BE2C (cell line): ENCODE data around the gene RNF223.

Source experiments
- DNase-seq: peaks from one replicate; pipeline ENCODE4 v3.0.0-alpha.2; 2020
- H3K27me3 ChIP-seq: fragments of 250-450 bp; sonication (Bioruptor Pico); 2 replicates; pipeline ENCODE4 v1.5.1; 2020; ENCODE audit warnings: mild to moderate bottlenecking
- H3K36me3 ChIP-seq: fragments of 250-450 bp; sonication (Bioruptor Pico); 2 replicates; pipeline ENCODE4 v1.5.1; 2020; ENCODE audit warnings: mild to moderate bottlenecking
- H3K4me1 ChIP-seq: fragments of 250-450 bp; sonication (Bioruptor Pico); 2 replicates; pipeline ENCODE4 v1.5.1; 2020
- H3K4me3 ChIP-seq: 2 replicates; pipeline ENCODE4 v1.5.1; 2011; ENCODE audit warnings: low read depth, low read length
- H3K9me3 ChIP-seq: fragments of 250-450 bp; sonication (Bioruptor Pico); 2 replicates; pipeline ENCODE4 v1.5.1; 2020
- TF ChIP-seq, protein P1 (sequence below): IDR thresholded peaks from 2 replicates; pipeline ENCODE4 v1.5.1; 2012; ENCODE audit warnings: mild to moderate bottlenecking, low read depth, low read length

RNF223 gene

DNA sequence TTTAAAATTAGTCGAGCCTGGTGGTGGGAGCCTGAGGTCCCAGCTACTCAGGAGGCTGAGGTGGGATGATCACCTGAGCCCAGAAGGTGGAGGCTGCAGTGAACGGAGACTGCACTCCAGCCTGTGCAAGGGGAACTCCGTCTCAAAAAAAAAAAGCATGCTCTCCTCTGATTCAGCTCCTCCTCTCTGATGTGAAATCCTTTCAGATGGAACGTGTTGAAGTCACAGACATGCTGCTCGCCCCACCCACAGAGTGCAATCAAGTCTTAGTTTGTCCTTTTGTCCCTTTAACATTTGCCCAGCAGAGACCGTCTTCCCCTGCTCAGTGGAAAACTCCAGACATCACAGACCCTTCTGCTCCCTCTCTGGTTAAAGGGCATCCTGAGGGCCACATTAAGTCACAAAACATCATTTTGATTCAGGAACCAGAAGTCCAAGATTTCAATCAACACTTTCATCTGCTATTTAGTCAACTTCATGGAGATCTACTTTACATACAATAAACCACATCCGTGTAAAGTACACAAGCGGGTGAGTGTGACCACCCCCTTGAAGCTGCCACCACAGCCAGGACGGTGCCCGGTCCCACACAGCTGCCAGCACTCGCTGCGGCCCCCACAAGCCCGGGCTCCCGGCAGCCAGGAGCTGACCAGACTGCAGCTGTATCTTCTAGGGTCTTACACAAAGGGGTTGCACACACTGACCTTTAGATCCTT lies 18.9 kb upstream of the RNF223 start:
- no peaks in the 10 kb centered on the region for H3K27me3 ChIP-seq
- no peaks in the 10 kb centered on the region for H3K9me3 ChIP-seq
- no peaks in the 10 kb centered on the region for H3K4me1 ChIP-seq
- DNase-seq = no peak
- TF ChIP-seq, protein P1, sequence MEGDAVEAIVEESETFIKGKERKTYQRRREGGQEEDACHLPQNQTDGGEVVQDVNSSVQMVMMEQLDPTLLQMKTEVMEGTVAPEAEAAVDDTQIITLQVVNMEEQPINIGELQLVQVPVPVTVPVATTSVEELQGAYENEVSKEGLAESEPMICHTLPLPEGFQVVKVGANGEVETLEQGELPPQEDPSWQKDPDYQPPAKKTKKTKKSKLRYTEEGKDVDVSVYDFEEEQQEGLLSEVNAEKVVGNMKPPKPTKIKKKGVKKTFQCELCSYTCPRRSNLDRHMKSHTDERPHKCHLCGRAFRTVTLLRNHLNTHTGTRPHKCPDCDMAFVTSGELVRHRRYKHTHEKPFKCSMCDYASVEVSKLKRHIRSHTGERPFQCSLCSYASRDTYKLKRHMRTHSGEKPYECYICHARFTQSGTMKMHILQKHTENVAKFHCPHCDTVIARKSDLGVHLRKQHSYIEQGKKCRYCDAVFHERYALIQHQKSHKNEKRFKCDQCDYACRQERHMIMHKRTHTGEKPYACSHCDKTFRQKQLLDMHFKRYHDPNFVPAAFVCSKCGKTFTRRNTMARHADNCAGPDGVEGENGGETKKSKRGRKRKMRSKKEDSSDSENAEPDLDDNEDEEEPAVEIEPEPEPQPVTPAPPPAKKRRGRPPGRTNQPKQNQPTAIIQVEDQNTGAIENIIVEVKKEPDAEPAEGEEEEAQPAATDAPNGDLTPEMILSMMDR = no peak
- H3K36me3 ChIP-seq = no peaks in the 10 kb centered on the region
- H3K4me3 ChIP-seq = no peak overlapping the region

DNA sequence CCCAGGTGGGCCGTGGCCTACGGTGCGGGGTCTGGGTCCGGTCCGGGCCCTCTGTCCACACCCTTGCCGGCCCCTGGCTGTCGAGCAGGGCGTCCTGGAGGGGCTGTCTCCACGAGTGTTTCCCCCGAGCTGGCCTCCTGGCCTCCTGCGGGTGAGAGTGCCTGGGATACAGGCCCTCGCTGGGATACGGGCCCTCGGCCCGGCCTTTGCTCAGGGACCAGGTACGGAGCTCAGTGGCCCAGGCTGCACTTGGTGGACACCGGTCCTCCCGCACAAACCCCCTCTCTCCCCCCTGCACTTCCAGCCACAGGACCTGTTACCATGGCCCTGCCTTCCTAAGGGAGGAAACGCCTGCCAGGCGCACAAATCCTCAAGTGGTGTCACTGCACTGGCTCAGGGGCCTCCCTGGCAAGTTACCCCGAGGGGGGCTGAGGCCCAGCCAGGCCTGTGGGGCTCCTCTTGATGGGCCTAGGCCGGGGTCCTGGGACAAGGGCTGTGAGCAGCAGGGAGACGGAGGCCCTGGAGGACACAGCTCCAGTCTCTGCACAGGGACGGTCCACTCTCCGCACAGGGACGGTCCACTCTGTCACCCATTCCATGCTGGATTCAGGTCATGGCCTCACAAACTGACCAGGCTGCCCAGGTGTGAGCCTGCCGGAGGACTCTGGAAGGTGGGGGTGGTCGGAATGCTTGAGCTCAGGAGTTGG lies 18.2 kb upstream of the RNF223 start:
- TF ChIP-seq, protein P1 = no peak
- H3K36me3 ChIP-seq = no peaks in the 10 kb centered on the region
- DNase-seq = no peak
- no peaks in the 10 kb centered on the region for H3K9me3 ChIP-seq
- H3K4me3 ChIP-seq = no peak overlapping the region
- H3K4me1 ChIP-seq = no peaks in the 10 kb centered on the region
- no peaks in the 10 kb centered on the region for H3K27me3 ChIP-seq

DNA sequence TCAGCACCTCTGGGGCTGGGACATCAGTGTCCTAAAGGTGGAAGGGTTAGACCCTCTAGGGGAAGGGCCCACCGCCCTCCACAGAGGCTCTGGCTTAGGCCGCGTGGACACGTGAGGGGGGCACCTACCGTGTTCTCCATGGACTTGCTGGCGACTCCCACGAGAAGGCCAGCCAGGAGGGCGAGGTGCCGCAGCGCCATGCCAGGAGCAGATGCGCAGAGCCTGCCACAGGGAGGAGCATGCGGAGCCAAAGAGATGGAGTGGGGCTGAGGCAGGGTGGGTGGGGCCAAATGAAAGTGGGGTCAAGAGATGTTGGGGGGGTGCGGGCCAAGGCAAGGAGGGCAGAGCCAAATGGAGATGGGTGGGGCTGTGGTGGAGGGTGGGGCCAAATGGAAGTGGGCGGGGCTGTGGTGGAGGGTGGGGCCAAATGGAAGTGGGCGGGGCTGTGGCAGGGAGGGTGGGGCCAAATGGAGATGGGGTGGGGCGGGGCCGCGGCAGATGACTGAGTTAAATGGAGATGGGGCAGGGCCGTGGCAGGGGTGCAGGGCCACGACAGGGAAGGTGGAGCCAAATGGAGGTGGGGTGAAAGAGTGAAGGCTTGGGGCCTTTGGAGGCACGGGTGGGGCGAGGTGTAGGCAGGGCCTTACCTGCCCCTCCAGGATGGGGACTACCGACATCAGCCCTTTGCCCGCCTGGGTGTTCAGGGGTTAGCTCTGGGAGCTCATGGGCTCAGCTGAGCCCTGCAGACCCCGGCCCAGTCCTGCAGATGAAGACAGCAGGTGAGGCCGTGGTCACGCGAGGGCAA lies 17.4 kb upstream of the RNF223 start:
- no peaks in the 10 kb centered on the region for H3K36me3 ChIP-seq
- no peaks in the 10 kb centered on the region for H3K27me3 ChIP-seq
- H3K4me3 ChIP-seq = no peak overlapping the region
- H3K9me3 ChIP-seq = no peaks in the 10 kb centered on the region
- TF ChIP-seq, protein P1 = no peak
- peak; percentile 34 for DNase-seq
- H3K4me1 ChIP-seq = no peaks in the 10 kb centered on the region

DNA sequence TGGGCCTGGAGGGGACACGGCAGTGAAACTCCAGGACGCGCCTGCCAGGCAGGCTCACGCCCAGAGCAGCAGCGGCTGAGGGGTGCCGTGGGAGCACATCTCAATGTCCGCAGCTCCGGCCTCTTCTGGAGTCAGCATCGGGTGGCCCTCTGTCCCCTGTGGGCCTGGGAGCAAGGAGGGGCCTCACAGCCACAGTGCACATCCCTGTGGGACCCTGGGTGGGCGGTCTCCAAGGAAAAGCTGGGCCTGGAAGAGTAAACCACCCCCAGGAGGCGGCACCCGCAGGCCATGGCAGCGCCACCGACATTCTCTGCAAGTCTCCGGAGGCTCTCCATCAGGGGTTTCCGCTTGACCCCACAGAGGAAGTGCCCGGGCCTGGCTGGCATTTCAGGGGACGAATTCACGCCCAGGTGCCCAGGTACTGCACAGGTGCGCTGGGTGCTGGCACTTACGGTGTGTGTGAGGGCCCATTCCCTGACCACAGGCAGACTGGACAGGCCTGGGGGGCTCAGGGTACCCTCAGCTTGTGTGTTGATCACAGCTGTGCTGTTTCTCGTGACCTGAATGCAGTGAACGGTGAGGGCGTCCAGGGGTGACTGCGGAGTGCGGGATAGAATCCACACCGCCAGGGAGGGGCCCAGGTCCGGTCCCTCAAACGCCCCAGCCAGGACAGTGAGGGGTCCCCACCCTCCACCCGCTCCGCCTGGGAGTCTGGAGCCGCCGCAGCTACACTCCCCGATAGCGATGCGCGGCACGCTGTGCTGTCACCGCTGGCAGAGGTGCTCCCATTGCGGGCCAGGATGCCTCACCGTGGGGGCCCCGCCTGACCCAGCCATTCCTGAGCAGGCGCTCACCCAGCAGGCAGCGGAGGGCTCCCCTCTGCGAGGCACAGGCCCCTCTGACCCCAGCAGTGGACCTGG lies 16.6 kb upstream of the RNF223 start:
- no peaks in the 10 kb centered on the region for H3K4me1 ChIP-seq
- no peak for DNase-seq

DNA sequence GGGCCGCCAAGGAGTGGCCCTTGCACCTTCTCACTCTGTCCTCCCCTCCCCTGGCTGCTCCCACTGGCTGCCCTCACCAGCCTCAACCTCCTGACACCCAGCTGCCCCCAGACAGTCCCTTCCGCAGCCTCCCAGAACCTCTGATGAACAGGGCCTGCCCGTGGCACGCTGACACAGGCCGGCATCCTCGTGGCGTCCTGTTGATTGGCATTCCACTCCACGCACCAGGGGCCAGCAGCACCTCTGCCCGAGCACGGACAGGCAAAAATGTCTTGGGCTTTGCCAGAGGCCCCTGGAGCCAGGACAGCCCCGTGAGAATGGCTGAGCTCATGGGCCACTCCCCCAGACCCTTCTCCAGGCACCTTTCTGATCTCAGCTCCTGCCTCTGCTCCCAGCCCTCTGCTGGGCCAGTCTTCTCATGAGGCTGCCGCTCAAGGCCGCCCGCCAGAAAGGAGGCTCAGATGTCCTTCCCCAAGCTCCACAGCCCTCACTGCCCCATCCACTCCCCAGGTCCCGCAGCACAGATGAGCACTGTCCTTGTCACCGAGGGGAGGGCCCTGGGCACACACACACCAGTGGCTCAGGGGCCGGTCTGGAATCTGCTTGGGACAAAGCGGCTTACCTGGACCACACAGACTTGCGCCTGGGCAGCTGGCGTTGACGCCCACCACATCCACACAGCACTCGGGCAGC lies 15.8 kb upstream of the RNF223 start:
- H3K4me3 ChIP-seq = no peak overlapping the region
- TF ChIP-seq, protein P1 = no peak
- DNase-seq = no peak

More for the DNA sequence above, 16.6 kb upstream of the RNF223 start:
- no peaks in the 10 kb centered on the region for H3K9me3 ChIP-seq
- no peaks in the 10 kb centered on the region for H3K36me3 ChIP-seq
- H3K4me3 ChIP-seq = no peak overlapping the region
- TF ChIP-seq, protein P1 = no peak
- H3K27me3 ChIP-seq = no peaks in the 10 kb centered on the region

More for the DNA sequence above, 15.8 kb upstream of the RNF223 start:
- no peaks in the 10 kb centered on the region for H3K4me1 ChIP-seq
- H3K36me3 ChIP-seq = no peaks in the 10 kb centered on the region
- H3K27me3 ChIP-seq = no peaks in the 10 kb centered on the region
- no peaks in the 10 kb centered on the region for H3K9me3 ChIP-seq
